Tibial artery (tissue), 4 donors: ENCODE measurements around the gene NLRP6.

ENCODE experiments used
- DNase-seq, 2 donors: peaks; one replicate each; pipeline ENCODE4 v3.0.0-alpha.2; 2019
- H3K27ac ChIP-seq, 2 donors: fragments of 200-600 bp; sonication (generic) in 1 of 2; 1 replicate in 1 of 2; 2 replicates in 1 of 2; pipeline ENCODE4 v1.5.1; 2018 to 2019; ENCODE audit warnings: mild to moderate bottlenecking in 1 of 2
- H3K27me3 ChIP-seq, 2 donors: fragments of 200-600 bp; sonication (generic) in 1 of 2; one replicate each; pipeline versions ENCODE4 v1.5.1 to v1.6.0; 2016 to 2019
- H3K36me3 ChIP-seq, 3 donors: fragments of 200-600 bp; sonication (generic) in 2 of 3; one replicate each; pipeline ENCODE4 v1.5.1; 2016 to 2019; ENCODE audit warnings: mild to moderate bottlenecking in 2 of 3
- H3K4me1 ChIP-seq, 4 donors: fragments of 200-600 bp; sonication (generic) in 2 of 4; 1 replicate in 3 of 4; 2 replicates in 1 of 4; pipeline ENCODE4 v1.5.1; 2016 to 2019
- H3K4me3 ChIP-seq, 2 donors: fragments of 200-600 bp; sonication (generic) in 1 of 2; 1 replicate in 1 of 2; 2 replicates in 1 of 2; pipeline ENCODE4 v1.5.1; 2018 to 2019; ENCODE audit warnings: mild to moderate bottlenecking in 2 of 2
- H3K9me3 ChIP-seq, 3 donors: fragments of 200-600 bp; sonication (generic) in 1 of 3; one replicate each; pipeline ENCODE4 v1.5.1; 2016 to 2019
- CTCF ChIP-seq, 2 experiments: fragments of 200-600 bp in 1 of 2; fragments of 450-650 bp in 1 of 2; IDR thresholded peaks; one replicate each; pipeline ENCODE4 v1.5.1; 2017 to 2019; ENCODE audit warnings: antibody characterized with exemption in 2 of 2, mild to moderate bottlenecking in 1 of 2, moderate library complexity in 1 of 2
- intact Hi-C: fragments of 100-400 bp; cut with DNase I; formaldehyde crosslinking; loops from one replicate; pipeline ENCODE4 v1.15.0; 2023; ENCODE audit warnings: low total_unique reads

The NLRP6 gene

GRCh38 chr11:280706-281485 is 2.7 kb downstream of the NLRP6 start:
- no peaks in the 10 kb centered on the region for H3K9me3 ChIP-seq
- H3K27ac ChIP-seq = no peak overlapping the region
- H3K4me1 ChIP-seq = peaks cover 0 to 30% (median 16%) of the 10 kb centered on the region in 4 donors
- H3K27me3 ChIP-seq = peaks cover 0 to 83% of the 10 kb centered on the region in 2 donors
- no peaks in the 10 kb centered on the region for H3K36me3 ChIP-seq
- intact Hi-C loops = no loop called here
- no peak for TF ChIP-seq CTCF (IDR thresholded peaks at IDR 0.05)
- DNase-seq = peak in 1 of 2 donors; percentile 65
- peak overlapping the region in 1 of 2 donors; percentile 38 for H3K4me3 ChIP-seq

- H3K4me3 ChIP-seq = no peak overlapping the region
- no peaks in the 10 kb centered on the region for H3K36me3 ChIP-seq
- H3K4me1 ChIP-seq = peaks cover 0 to 30% (median 16%) of the 10 kb centered on the region in 4 donors
- DNase-seq = peak in 1 of 2 donors; percentile 52
- intact Hi-C loops = no loop called here
- no peak overlapping the region for H3K27ac ChIP-seq
- no peaks in the 10 kb centered on the region for H3K9me3 ChIP-seq
- peaks cover 0 to 85% of the 10 kb centered on the region in 2 donors for H3K27me3 ChIP-seq
- TF ChIP-seq CTCF (IDR thresholded peaks at IDR 0.05) = no peak
Measured at GRCh38 chr11:281486-282161, 3.4 kb downstream of the NLRP6 start.

- no peak for TF ChIP-seq CTCF (IDR thresholded peaks at IDR 0.05)
- no peaks in the 10 kb centered on the region for H3K9me3 ChIP-seq
- peak in 1 of 2 donors; percentile 55 for DNase-seq
- no peak overlapping the region for H3K27ac ChIP-seq
- H3K4me1 ChIP-seq = peaks cover 0 to 30% (median 16%) of the 10 kb centered on the region in 4 donors
- H3K27me3 ChIP-seq = peaks cover 0 to 88% of the 10 kb centered on the region in 2 donors
- no peak overlapping the region for H3K4me3 ChIP-seq
- intact Hi-C loops = no loop called here
- H3K36me3 ChIP-seq = no peaks in the 10 kb centered on the region
Measured at GRCh38 chr11:282171-282570, 4.0 kb downstream of the NLRP6 start.

- Histone ChIP-seq H3K36me3 (no peaks in the 10 kb centered on the region), H3K27ac (no peak overlapping the region), H3K27me3 (peaks cover 0 to 85% of the 10 kb centered on the region in 2 donors), H3K4me3 (no peak overlapping the region), H3K9me3 (no peaks in the 10 kb centered on the region), H3K4me1 (peaks cover 0 to 30% (median 17%) of the 10 kb centered on the region in 4 donors)
- DNase-seq = peak in 1 of 2 donors; percentile 39
- TF ChIP-seq CTCF (IDR thresholded peaks at IDR 0.05) = no peak
- intact Hi-C loops = no loop called here
Measured at GRCh38 chr11:282630-283360, 4.6 kb downstream of the NLRP6 start.

GRCh38 chr11:283405-284104 is 5.3 kb downstream of the NLRP6 start:
- intact Hi-C loops = no loop called here
- no peak for TF ChIP-seq CTCF (IDR thresholded peaks at IDR 0.05)

More at GRCh38 chr11:283405-284104, 5.3 kb downstream of the NLRP6 start:
- Histone ChIP-seq H3K4me3 (no peak overlapping the region), H3K4me1 (peaks cover 0 to 36% (median 24%) of the 10 kb centered on the region in 4 donors), H3K9me3 (no peaks in the 10 kb centered on the region), H3K27me3 (peaks cover 0 to 77% of the 10 kb centered on the region in 2 donors), H3K27ac (no peak overlapping the region), H3K36me3 (no peaks in the 10 kb centered on the region)
- peak in 1 of 2 donors; percentile 34 for DNase-seq
